Right ventricle myocardium superior (tissue), 1 donor: Measurements from ENCODE around the gene POU4F3. TPM values are rescaled to one million over a fixed set of nuclear protein-coding genes. Genes with fewer than 3 reads are reported as not detected.
A peak's percentile ranks its signal among the peaks of the same experiment; 100 is the strongest.
"Not testable (repeated sequence)": the region's sequence is repeated elsewhere in the genome, so short reads cannot be mapped to it uniquely, and the experiment has no call there.

Source experiments
- ATAC-seq: fragments of 200-7000 bp; cut with Tn5 transposase; one replicate; pipeline ENCODE4 v1.9.1; 2020; ENCODE audit warnings: mild to moderate bottlenecking; ENCODE audit not compliant: poor library complexity
- DNase-seq: peaks from one replicate; pipeline ENCODE4 v3.0.0-alpha.2; 2020
- intact Hi-C: fragments of 100-400 bp; cut with DNase I; formaldehyde crosslinking; loops from one replicate; pipeline ENCODE4 v1.11.2; 2022
- long read RNA-seq: library from polyadenylated mRNA; unstranded; transcript quantifications from one replicate; pipeline ENCODE4 v2.0.0, GENCODE V29; 2021
- total RNA-seq: library from RNA; stranded (reverse); fragmentation: NEBNext Ultra II Directional; extraction: Animal tissue kit (Norgen Biotek cat#: 25700); gene quantifications from one replicate; pipeline ENCODE4 v1.2.1, GENCODE V29; 2021
- donor health status: DM: no; HTN: yes; CAD: no; lungs with severe emphysema.

The POU4F3 gene
- not detected for total RNA-seq
- long read RNA-seq: 0 reads

- ATAC-seq (no peak), DNase-seq (no peak)
- intact Hi-C loops: no loop called here
Measured at GRCh38 chr5:146338774-146339714, at the start of gene POU4F3. POU4F3 (plus strand) TSS chr5:146338839; CDS start chr5:146339113, 274 bp downstream.

GRCh38 chr5:146290318-146290717, 48.3 kb upstream of the POU4F3 start:
- no peak for ATAC-seq
- no peak for DNase-seq
- intact Hi-C loops: loop anchor here (2.0 kb wide), 1 partner anchor 138 kb away; no protein-coding TSS in a partner anchor

- intact Hi-C loops: loop anchor here (2.0 kb wide), 1 partner anchor 137 kb away; no protein-coding TSS in a partner anchor
- ATAC-seq (peak; percentile 75), DNase-seq (no peak)
Measured at GRCh38 chr5:146291421-146292074, 47.1 kb upstream of the POU4F3 start.

- DNase-seq (no peak), ATAC-seq (no peak)
- intact Hi-C loops: no loop called here
Measured at GRCh38 chr5:146296245-146296644, 42.4 kb upstream of the POU4F3 start.

GRCh38 chr5:146298920-146299319, 39.7 kb upstream of the POU4F3 start:
- ATAC-seq, DNase-seq, intact Hi-C loops: not testable (repeated sequence)

GRCh38 chr5:146301626-146302025, 37.0 kb upstream of the POU4F3 start:
- intact Hi-C loops: no loop called here
- no peak for ATAC-seq
- no peak for DNase-seq

GRCh38 chr5:146302406-146302805, 36.2 kb upstream of the POU4F3 start:
- ATAC-seq (no peak), DNase-seq (no peak)
- intact Hi-C loops: no loop called here

GRCh38 chr5:146306838-146307237, 31.8 kb upstream of the POU4F3 start:
- intact Hi-C loops: no loop called here
- peak; percentile 91 for ATAC-seq
- no peak for DNase-seq

GRCh38 chr5:146307796-146308195, 30.8 kb upstream of the POU4F3 start:
- intact Hi-C loops: no loop called here
- no peak for DNase-seq
- no peak for ATAC-seq

GRCh38 chr5:146310540-146310939, 28.1 kb upstream of the POU4F3 start:
- intact Hi-C loops: no loop called here
- ATAC-seq (no peak), DNase-seq (no peak)

- intact Hi-C loops: no loop called here
- ATAC-seq (no peak), DNase-seq (no peak)
Measured at GRCh38 chr5:146311278-146311677, 27.4 kb upstream of the POU4F3 start.

GRCh38 chr5:146313027-146313426, 25.6 kb upstream of the POU4F3 start:
- intact Hi-C loops: no loop called here
- no peak for ATAC-seq
- DNase-seq: no peak

- intact Hi-C loops: no loop called here
- ATAC-seq (no peak), DNase-seq (no peak)
Measured at GRCh38 chr5:146321571-146321970, 17.1 kb upstream of the POU4F3 start.

GRCh38 chr5:146327257-146327870, 11.3 kb upstream of the POU4F3 start:
- no peak for ATAC-seq
- intact Hi-C loops: no loop called here
- DNase-seq: no peak

- intact Hi-C loops: no loop called here
- no peak for DNase-seq
- ATAC-seq: no peak
Measured at GRCh38 chr5:146327989-146328388, 10.7 kb upstream of the POU4F3 start.

- DNase-seq (no peak), ATAC-seq (no peak)
- intact Hi-C loops: no loop called here
Measured at GRCh38 chr5:146329697-146330096, 8.9 kb upstream of the POU4F3 start.

GRCh38 chr5:146331423-146331822, 7.2 kb upstream of the POU4F3 start:
- ATAC-seq (no peak), DNase-seq (no peak)
- intact Hi-C loops: no loop called here

GRCh38 chr5:146334074-146334533, 4.5 kb upstream of the POU4F3 start:
- ATAC-seq (no peak), DNase-seq (no peak)
- intact Hi-C loops: no loop called here

GRCh38 chr5:146336197-146336596, 2.4 kb upstream of the POU4F3 start:
- no peak for DNase-seq
- no peak for ATAC-seq
- intact Hi-C loops: no loop called here
